ENCODE measurements around the gene BARX2.

BARX2 gene

GRCh38 chr11:129395883-129396282 is 20.2 kb downstream of the BARX2 start:
- TF ChIP-seq CREB1 (IDR thresholded peaks at IDR 0.05; ENCODE audit: low read depth): no peak
- no peak for TF ChIP-seq NFIC (IDR thresholded peaks at IDR 0.05)
- no peak for TF ChIP-seq CEBPB (IDR thresholded peaks at IDR 0.05)
- TF ChIP-seq TEAD4 (IDR thresholded peaks at IDR 0.05): no peak
- TF ChIP-seq TCF12 (IDR thresholded peaks at IDR 0.05; ENCODE audit: low read depth): no peak
- no peak for TF ChIP-seq FOXM1 (IDR thresholded peaks at IDR 0.05; ENCODE audit: borderline replicate concordance, low read depth)
- no peak for TF ChIP-seq ZBTB7A (IDR thresholded peaks at IDR 0.05; ENCODE audit: low read depth)
- TF ChIP-seq TAF1 (IDR thresholded peaks at IDR 0.05; ENCODE audit: low read depth): no peak
- TF ChIP-seq RAD21 (IDR thresholded peaks at IDR 0.05; ENCODE audit: low read depth): no peak
- no peak for TF ChIP-seq USF1 (IDR thresholded peaks at IDR 0.05)
- TF ChIP-seq REST (IDR thresholded peaks at IDR 0.05; ENCODE audit: low read depth): no peak
- no peak for TF ChIP-seq EGR1 (IDR thresholded peaks at IDR 0.05)
- TF ChIP-seq YY1 (IDR thresholded peaks at IDR 0.05; ENCODE audit: low read depth): no peak

- TF ChIP-seq MAX (IDR thresholded peaks at IDR 0.05) (no peak), TCF12 (IDR thresholded peaks at IDR 0.05; ENCODE audit: low read depth) (no peak), RAD21 (IDR thresholded peaks at IDR 0.05; ENCODE audit: low read depth) (no peak), EGR1 (IDR thresholded peaks at IDR 0.05) (no peak), USF1 (IDR thresholded peaks at IDR 0.05) (no peak), ZBTB7A (IDR thresholded peaks at IDR 0.05; ENCODE audit: low read depth) (no peak)
Observed at GRCh38 chr11:129396454-129396853, 20.8 kb downstream of the BARX2 start.

GRCh38 chr11:129402206-129403171 is 26.8 kb downstream of the BARX2 start:
- no peak for TF ChIP-seq REST (IDR thresholded peaks at IDR 0.05; ENCODE audit: low read depth)
- TF ChIP-seq CREB1 (IDR thresholded peaks at IDR 0.05; ENCODE audit: low read depth): no peak
- no peak for TF ChIP-seq YY1 (IDR thresholded peaks at IDR 0.05; ENCODE audit: low read depth)
- TF ChIP-seq MAX (IDR thresholded peaks at IDR 0.05): no peak

- TF ChIP-seq MAX (IDR thresholded peaks at IDR 0.05) (no peak), NFIC (IDR thresholded peaks at IDR 0.05) (no peak), CREB1 (IDR thresholded peaks at IDR 0.05; ENCODE audit: low read depth) (no peak), EP300 (IDR thresholded peaks at IDR 0.05; ENCODE audit: borderline replicate concordance) (no peak), YY1 (IDR thresholded peaks at IDR 0.05; ENCODE audit: low read depth) (no peak), TAF1 (IDR thresholded peaks at IDR 0.05; ENCODE audit: low read depth) (no peak), ZBTB7A (IDR thresholded peaks at IDR 0.05; ENCODE audit: low read depth) (no peak), REST (IDR thresholded peaks at IDR 0.05; ENCODE audit: low read depth) (no peak), TCF12 (IDR thresholded peaks at IDR 0.05; ENCODE audit: low read depth) (no peak), CEBPB (IDR thresholded peaks at IDR 0.05) (no peak), RAD21 (IDR thresholded peaks at IDR 0.05; ENCODE audit: low read depth) (no peak), USF1 (IDR thresholded peaks at IDR 0.05) (no peak), FOXM1 (IDR thresholded peaks at IDR 0.05; ENCODE audit: borderline replicate concordance, low read depth) (no peak), TEAD4 (IDR thresholded peaks at IDR 0.05) (no peak), EGR1 (IDR thresholded peaks at IDR 0.05) (no peak)
Observed at GRCh38 chr11:129404731-129405130, 29.1 kb downstream of the BARX2 start.

Measured in Ishikawa (cell line).